Measurements from ENCODE around the gene CTU1.

Gene CTU1

GRCh38 chr19:51103926-51104341 lies 4.3 kb downstream of the CTU1 start:
- DNase-seq (ENCODE audit: low read depth): no peak

GRCh38 chr19:51102991-51103390 lies 5.2 kb downstream of the CTU1 start:
- no peak for DNase-seq (ENCODE audit: low read depth)

GRCh38 chr19:51101171-51101865 lies 6.9 kb downstream of the CTU1 start:
- DNase-seq (ENCODE audit: low read depth): no peak

- no peak for DNase-seq (ENCODE audit: low read depth)
These were observed 7.6 kb downstream of the CTU1 start for GRCh38 chr19:51100601-51101000.

GRCh38 chr19:51099047-51099382 lies 9.2 kb downstream of the CTU1 start:
- DNase-seq (ENCODE audit: low read depth): no peak

GRCh38 chr19:51098365-51099046 lies 9.7 kb downstream of the CTU1 start:
- DNase-seq (ENCODE audit: low read depth): no peak

GRCh38 chr19:51097796-51098195 lies 10.4 kb downstream of the CTU1 start:
- no peak for DNase-seq (ENCODE audit: low read depth)

- DNase-seq (ENCODE audit: low read depth): no peak
These were observed 11.0 kb downstream of the CTU1 start for GRCh38 chr19:51097166-51097738.

- no peak for DNase-seq (ENCODE audit: low read depth)
These were observed 11.6 kb downstream of the CTU1 start for GRCh38 chr19:51096473-51097165.

- DNase-seq (ENCODE audit: low read depth): no peak
These were observed 13.4 kb downstream of the CTU1 start for GRCh38 chr19:51094696-51095279.

- no peak for DNase-seq (ENCODE audit: low read depth)
These were observed 14.5 kb downstream of the CTU1 start for GRCh38 chr19:51093510-51094345.

GRCh38 chr19:51093101-51093500 lies 15.1 kb downstream of the CTU1 start:
- no peak for DNase-seq (ENCODE audit: low read depth)

- no peak for DNase-seq (ENCODE audit: low read depth)
These were observed 16.0 kb downstream of the CTU1 start for GRCh38 chr19:51091895-51092873.

- DNase-seq (ENCODE audit: low read depth): no peak
These were observed 17.1 kb downstream of the CTU1 start for GRCh38 chr19:51091126-51091525.

- no peak for DNase-seq (ENCODE audit: low read depth)
These were observed 17.7 kb downstream of the CTU1 start for GRCh38 chr19:51090471-51090870.

- no peak for DNase-seq (ENCODE audit: low read depth)
These were observed 18.4 kb downstream of the CTU1 start for GRCh38 chr19:51089786-51090185.

GRCh38 chr19:51086153-51086850 lies 21.9 kb downstream of the CTU1 start:
- no peak for DNase-seq (ENCODE audit: low read depth)

GRCh38 chr19:51084505-51084904 lies 23.7 kb downstream of the CTU1 start:
- DNase-seq (ENCODE audit: low read depth): no peak

- DNase-seq (ENCODE audit: low read depth): no peak
These were observed 24.4 kb downstream of the CTU1 start for GRCh38 chr19:51083783-51084182.

GRCh38 chr19:51083181-51083580 lies 25.0 kb downstream of the CTU1 start:
- no peak for DNase-seq (ENCODE audit: low read depth)
